WTC11 (cell line): Measurements from ENCODE around the gene MECP2. TPM values are rescaled to one million over a fixed set of nuclear protein-coding genes. Genes with fewer than 3 reads are reported as not detected.

Experiments
- ATAC-seq: fragments of 200-7000 bp; cut with Tn5 transposase; 2 replicates; pipeline ENCODE4 v1.10.0; 2021; ENCODE audit warnings: mild to moderate bottlenecking, moderate library complexity
- CTCF ChIA-PET: fragments of 300-600 bp; sonication (Branson Sonifier 250); formaldehyde crosslinking; loops from one replicate; lab custom pipeline; 2021; ENCODE audit warnings: antibody characterized with exemption; lab: Charles Lee
- POLR2A ChIA-PET: fragments of 350-600 bp; sonication (Branson Sonifier 250); formaldehyde crosslinking; loops from one replicate; lab custom pipeline; 2021; ENCODE audit warnings: antibody characterized with exemption; lab: Charles Lee
- DNase-seq: peaks from one replicate; pipeline ENCODE4 v3.0.0; 2021; ENCODE audit warnings: low spot score
- H3K27ac Mint-ChIP-seq: 2 replicates; pipeline ENCODE4 v1.8.0; 2021; ENCODE audit warnings: mixed read lengths
- H3K27me3 Mint-ChIP-seq: 2 replicates; pipeline ENCODE4 v1.8.0; 2021; ENCODE audit warnings: low read depth, mild to moderate bottlenecking, moderate library complexity, mixed read lengths
- H3K36me3 Mint-ChIP-seq: 2 replicates; pipeline ENCODE4 v1.8.0; 2021; ENCODE audit warnings: mixed read lengths
- H3K4me1 Mint-ChIP-seq: 2 replicates; pipeline ENCODE4 v1.8.0; 2022; ENCODE audit warnings: mixed read lengths
- H3K4me3 Mint-ChIP-seq: 2 replicates; pipeline ENCODE4 v1.8.0; 2021; ENCODE audit warnings: mild to moderate bottlenecking, moderate library complexity, mixed read lengths
- H3K9me3 Mint-ChIP-seq: 2 replicates; pipeline ENCODE4 v1.8.0; 2021; ENCODE audit warnings: mixed read lengths
- ATF1 ChIP-seq: sonication (generic); formaldehyde crosslinking; IDR thresholded peaks from 2 replicates; pipeline ENCODE4 v1.8.1; 2023; ENCODE audit warnings: mild to moderate bottlenecking, moderate library complexity, missing genetic modification reagents
- ATF3 ChIP-seq: sonication (generic); formaldehyde crosslinking; conservative IDR thresholded peaks from 2 replicates; pipeline ENCODE4 v1.8.1; 2022; ENCODE audit warnings: mild to moderate bottlenecking, missing genetic modification reagents
- E2F1 ChIP-seq: sonication (generic); formaldehyde crosslinking; IDR thresholded peaks from 2 replicates; pipeline ENCODE4 v1.8.0; 2022; ENCODE audit warnings: mild to moderate bottlenecking, missing genetic modification reagents
- ELF4 ChIP-seq: sonication (generic); formaldehyde crosslinking; IDR thresholded peaks from 2 replicates; pipeline ENCODE4 v1.8.1; 2022; ENCODE audit warnings: low read depth, mild to moderate bottlenecking, moderate library complexity, missing genetic modification reagents
- FOXP4 ChIP-seq: sonication (generic); formaldehyde crosslinking; IDR thresholded peaks from 2 replicates; pipeline ENCODE4 v1.8.0; 2022; ENCODE audit warnings: mild to moderate bottlenecking, missing genetic modification reagents
- GABPB1 ChIP-seq: sonication (generic); formaldehyde crosslinking; IDR thresholded peaks from 2 replicates; pipeline ENCODE4 v1.8.1; 2023; ENCODE audit warnings: mild to moderate bottlenecking, missing genetic modification reagents
- HMGXB4 ChIP-seq: sonication (generic); formaldehyde crosslinking; IDR thresholded peaks from 2 replicates; pipeline ENCODE4 v1.8.1; 2023; ENCODE audit warnings: mild to moderate bottlenecking, moderate library complexity, missing genetic modification reagents
- IRF2 ChIP-seq: sonication (generic); formaldehyde crosslinking; IDR thresholded peaks from 2 replicates; pipeline ENCODE4 v1.8.0; 2022; ENCODE audit warnings: low read depth, missing genetic modification reagents, borderline replicate concordance
- NFATC4 ChIP-seq: fragments of 250-450 bp; sonication (Bioruptor Pico); IDR thresholded peaks from 2 replicates; pipeline ENCODE4 v1.9.0; 2021; ENCODE audit warnings: mild to moderate bottlenecking
- PRDM15 ChIP-seq: sonication (generic); formaldehyde crosslinking; IDR thresholded peaks from 2 replicates; pipeline ENCODE4 v1.8.0; 2022; ENCODE audit warnings: missing genetic modification reagents
- SMAD3 ChIP-seq: sonication (generic); formaldehyde crosslinking; IDR thresholded peaks from 2 replicates; pipeline ENCODE4 v1.8.0; 2022; ENCODE audit warnings: missing genetic modification reagents, mild to moderate bottlenecking, borderline replicate concordance
- STAT6 ChIP-seq: sonication (generic); formaldehyde crosslinking; conservative IDR thresholded peaks from 2 replicates; pipeline ENCODE4 v1.8.1; 2023; ENCODE audit warnings: mild to moderate bottlenecking, low read depth, missing genetic modification reagents, moderate library complexity
- ZNF232 ChIP-seq: sonication (generic); formaldehyde crosslinking; IDR thresholded peaks from 2 replicates; pipeline ENCODE4 v1.8.0; 2022; ENCODE audit warnings: mild to moderate bottlenecking, missing genetic modification reagents
- total RNA-seq: library from RNA; stranded (reverse); gene quantifications from 3 replicates; pipeline ENCODE4 v1.2.3, GENCODE V29; 2021

The MECP2 gene
- total RNA-seq, 1 experiment from 2014 or later, result 28.7 TPM

GRCh38 chrX:153989973-153990655, 107.4 kb downstream of the MECP2 start:
- POLR2A ChIA-PET, result no interaction called here
- Mint-ChIP-seq H3K27me3 (no peaks in the 10 kb centered on the region), H3K27ac (no peak overlapping the region), H3K4me1 (no peaks in the 10 kb centered on the region), H3K9me3 (no peaks in the 10 kb centered on the region), H3K36me3 (no peaks in the 10 kb centered on the region), H3K4me3 (no peak overlapping the region)
- TF ChIP-seq NFATC4, result no peak
- DNase-seq (no peak), ATAC-seq (no peak)
- CTCF ChIA-PET, result no interaction called here

GRCh38 chrX:153988493-153988892, 109.0 kb downstream of the MECP2 start:
- Mint-ChIP-seq H3K36me3 (no peaks in the 10 kb centered on the region), H3K4me1 (no peaks in the 10 kb centered on the region), H3K27ac (no peak overlapping the region), H3K27me3 (no peaks in the 10 kb centered on the region), H3K9me3 (no peaks in the 10 kb centered on the region), H3K4me3 (no peak overlapping the region)
- DNase-seq (no peak), ATAC-seq (no peak)
- ChIA-PET CTCF (no interaction called here), POLR2A (no interaction called here)
- TF ChIP-seq ELF4 (CRISPR knock-in tag) (no peak), HMGXB4 (CRISPR knock-in tag) (no peak)

GRCh38 chrX:153984351-153985178, 113.0 kb downstream of the MECP2 start:
- CTCF ChIA-PET, result interaction anchor here (1.4 kb wide), 1 partner anchor 29 kb away, joined by 4 read pairs; no protein-coding TSS in a partner anchor
- peaks cover 4% of the 10 kb centered on the region; the same call in 1 of the 2 replicates for H3K4me1 Mint-ChIP-seq
- no peaks in the 10 kb centered on the region for H3K9me3 Mint-ChIP-seq
- DNase-seq (no peak), ATAC-seq (no peak)
- POLR2A ChIA-PET, result no interaction called here
- H3K4me3 Mint-ChIP-seq, result no peak overlapping the region
- no peaks in the 10 kb centered on the region for H3K36me3 Mint-ChIP-seq
- H3K27ac Mint-ChIP-seq, result no peak overlapping the region
- TF ChIP-seq ZNF232 (CRISPR knock-in tag), result no peak
- TF ChIP-seq PRDM15 (CRISPR knock-in tag), result no peak
- TF ChIP-seq ATF3 (CRISPR knock-in tag), result no peak
- TF ChIP-seq IRF2, result no peak
- TF ChIP-seq SMAD3 (CRISPR knock-in tag), result no peak
- TF ChIP-seq GABPB1 (CRISPR knock-in tag), result no peak
- TF ChIP-seq FOXP4 (CRISPR knock-in tag), result no peak
- TF ChIP-seq E2F1 (CRISPR knock-in tag), result no peak
- no peak for TF ChIP-seq ATF1
- no peak for TF ChIP-seq STAT6
- H3K27me3 Mint-ChIP-seq, result no peaks in the 10 kb centered on the region
